Hematopoietic multipotent progenitor cell treated with erythropoietin and hydrocortisone succinate and interleukin-3 and kit ligand, for 4 days (in vitro differentiated cells): ENCODE data around the gene CERT1.
A peak's percentile ranks its signal among the peaks of the same experiment; 100 is the strongest.

Source experiments
- DNase-seq: peaks from one replicate; pipeline ENCODE4 v3.0.0-alpha.2; 2015

The CERT1 gene

DNA sequence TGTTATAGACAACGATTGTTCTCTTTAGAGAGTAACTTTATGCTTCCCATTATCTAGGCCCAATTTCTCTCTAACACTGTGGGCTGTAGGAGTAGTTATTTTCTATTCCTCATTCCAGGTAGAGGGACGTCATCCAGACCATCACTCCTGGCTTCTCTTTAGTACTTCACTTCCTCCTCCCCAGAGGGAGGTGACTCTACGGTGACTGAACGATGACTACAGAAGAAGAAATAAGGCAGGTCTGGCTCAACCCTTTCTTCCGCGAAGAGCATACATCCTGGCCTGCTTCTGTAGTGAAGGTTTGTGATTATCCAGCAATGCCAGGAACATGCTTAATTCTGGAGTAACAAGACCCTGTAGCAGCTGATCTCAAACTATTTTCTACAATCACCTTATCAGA is 123.6 kb downstream of the CERT1 start:
- no peak for DNase-seq

DNA sequence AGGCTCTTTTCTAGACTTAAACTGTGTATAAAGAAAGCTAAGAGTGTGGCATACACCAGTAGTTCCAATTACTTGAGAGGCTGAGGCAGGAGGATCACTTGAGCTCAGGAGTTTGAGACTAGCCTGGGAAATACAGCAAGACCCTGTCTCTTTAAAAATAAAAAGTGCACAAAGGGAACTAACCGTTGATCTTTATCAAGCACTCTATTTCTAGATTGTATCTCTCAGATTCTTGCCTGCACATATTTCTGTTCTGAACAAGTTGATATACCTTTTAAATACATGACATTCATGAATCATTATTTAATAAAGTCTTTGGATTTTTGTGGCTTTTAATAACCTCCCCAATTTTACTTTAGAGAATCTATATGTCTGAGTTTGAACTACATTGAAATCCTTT is 127.2 kb downstream of the CERT1 start:
- peak; percentile 25 for DNase-seq

DNA sequence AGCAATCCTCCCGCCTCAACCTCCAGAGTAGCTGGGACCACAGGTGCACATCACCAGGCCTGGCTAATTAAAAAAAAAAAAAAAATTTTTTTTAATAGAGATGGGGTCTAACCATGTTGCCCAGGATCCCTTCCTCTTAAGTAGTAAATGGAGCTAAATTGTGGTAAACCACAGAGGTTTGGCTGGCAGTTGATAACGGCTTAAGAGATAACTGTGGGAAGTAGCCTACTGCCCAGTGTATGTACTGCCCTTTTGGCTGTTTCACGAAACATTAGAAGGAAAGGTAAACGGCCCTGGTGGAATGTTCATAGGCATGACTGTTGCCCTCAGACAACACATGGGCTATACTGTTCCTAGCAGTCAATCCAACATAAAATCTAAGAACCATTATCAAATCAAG is 130.0 kb downstream of the CERT1 start:
- DNase-seq, result peak; percentile 95

- no peak for DNase-seq
Measured at GRCh38 chr5:75380099-75380498, 131.3 kb downstream of the CERT1 start.

DNA sequence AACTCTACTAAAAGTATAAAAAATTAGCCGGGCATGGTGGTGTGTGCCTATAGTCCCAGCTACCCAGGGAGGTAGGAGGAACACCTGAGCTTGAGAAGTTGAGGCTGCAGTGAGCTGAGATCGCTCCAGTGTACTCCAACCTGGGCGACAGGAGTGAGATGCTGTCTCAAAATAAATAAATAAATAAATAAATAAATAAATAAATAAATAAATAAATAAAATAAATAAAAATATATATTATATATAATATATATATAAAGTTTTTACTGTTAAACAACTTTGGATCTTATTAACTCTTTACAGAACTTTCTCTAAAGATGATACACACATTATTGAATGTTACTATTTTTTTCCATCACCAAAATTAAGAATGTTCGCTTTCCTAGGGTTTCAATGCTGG is 136.0 kb downstream of the CERT1 start:
- no peak for DNase-seq

DNA sequence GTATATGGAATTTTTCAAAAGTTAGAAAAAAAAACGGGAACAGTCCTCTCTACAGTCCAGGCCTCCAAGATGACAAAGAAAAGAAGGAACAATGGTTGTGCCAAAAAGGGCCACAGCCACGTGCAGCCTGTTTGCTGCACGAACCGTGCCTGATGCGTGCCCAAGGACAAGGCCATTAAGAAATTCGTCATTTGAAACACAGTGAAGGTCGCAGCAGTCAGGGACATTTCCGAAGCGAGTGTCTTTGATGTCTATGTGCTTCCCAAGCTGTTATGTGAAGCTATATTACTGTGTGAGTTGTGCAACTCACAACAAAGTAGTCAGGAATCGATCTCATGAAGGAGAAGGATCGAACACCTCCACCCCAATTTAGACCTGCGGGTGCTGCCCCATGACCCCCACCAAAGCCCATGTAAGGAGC is 137.0 kb downstream of the CERT1 start:
- no peak for DNase-seq

GRCh38 chr5:75373862-75374261 is 137.6 kb downstream of the CERT1 start:
- no peak for DNase-seq

DNA sequence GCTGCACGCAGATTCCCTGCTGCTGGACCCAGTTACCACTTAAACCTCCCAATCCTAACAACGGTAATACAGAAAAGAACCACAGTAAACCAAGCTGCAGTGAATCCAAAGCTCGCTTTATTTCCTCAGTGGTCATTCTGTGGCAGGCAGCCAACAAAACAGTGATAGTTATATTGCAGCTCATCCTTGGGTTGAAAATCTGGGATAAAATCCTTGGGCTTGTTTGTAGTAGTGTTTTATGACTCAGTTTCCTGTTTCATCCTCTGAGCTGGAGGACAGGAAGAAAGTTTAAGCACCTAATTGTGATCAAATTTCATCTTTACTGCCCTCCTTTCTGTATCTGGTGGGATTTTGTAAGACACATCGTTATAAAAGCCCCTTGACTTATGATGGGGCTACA is 143.0 kb downstream of the CERT1 start:
- no peak for DNase-seq

- no peak for DNase-seq
Measured at GRCh38 chr5:75367401-75367800, 144.0 kb downstream of the CERT1 start.

GRCh38 chr5:75366787-75367186 is 144.6 kb downstream of the CERT1 start:
- DNase-seq, result no peak

DNA sequence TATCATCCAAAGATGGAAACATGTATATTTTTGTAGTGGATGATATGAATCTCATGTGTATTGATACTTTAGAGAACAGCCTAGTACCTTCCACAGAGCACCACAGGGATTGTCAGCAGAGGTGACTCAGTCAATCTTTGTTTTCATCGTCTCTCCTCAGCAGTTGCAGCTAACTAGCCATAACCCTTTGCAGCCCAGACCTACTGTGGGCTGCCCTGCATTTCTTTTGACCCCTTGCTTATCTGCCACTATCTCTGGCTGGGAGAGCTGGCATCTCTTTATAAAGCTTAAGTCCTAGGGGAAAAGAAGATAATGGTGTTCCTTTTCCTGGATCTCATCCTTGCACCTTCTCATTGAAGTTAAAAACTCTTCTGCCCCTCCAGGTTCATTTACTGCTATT is 145.7 kb downstream of the CERT1 start:
- DNase-seq, result no peak

DNA sequence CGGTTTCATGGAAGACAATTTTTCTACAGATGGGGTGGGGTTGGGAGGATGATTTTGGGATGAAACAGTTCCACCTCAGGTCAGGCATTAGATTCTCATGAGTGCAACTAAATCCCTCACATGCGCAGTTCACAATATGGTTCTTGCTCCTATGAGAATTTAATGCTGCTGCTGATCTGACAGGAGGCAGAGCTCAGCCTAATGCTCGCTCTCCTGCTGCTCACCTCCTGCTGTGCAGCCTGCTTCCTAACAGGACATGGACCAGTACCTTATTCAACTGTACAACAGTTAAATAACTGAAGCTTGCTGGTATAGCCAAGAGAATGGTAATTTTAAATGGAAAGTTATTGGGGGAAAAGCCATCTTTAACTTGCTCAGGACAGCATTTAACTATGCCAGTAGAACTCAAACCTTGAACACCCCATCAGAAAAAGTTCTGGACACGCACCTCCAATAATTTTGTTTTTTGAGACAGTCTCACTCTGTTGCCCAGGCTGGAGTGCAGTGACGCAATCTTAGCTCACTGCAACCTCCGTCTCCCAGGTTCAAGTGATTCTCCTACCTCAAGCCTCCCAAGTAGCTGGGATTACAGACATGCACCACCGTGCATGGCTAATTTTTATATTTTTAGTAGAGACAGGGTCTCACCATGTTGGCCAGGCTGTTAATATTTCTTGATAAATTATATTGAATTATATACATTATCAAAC is 146.7 kb downstream of the CERT1 start:
- DNase-seq, result peak; percentile 21

GRCh38 chr5:75363726-75364495 is 147.5 kb downstream of the CERT1 start:
- DNase-seq, result peak; percentile 32

DNA sequence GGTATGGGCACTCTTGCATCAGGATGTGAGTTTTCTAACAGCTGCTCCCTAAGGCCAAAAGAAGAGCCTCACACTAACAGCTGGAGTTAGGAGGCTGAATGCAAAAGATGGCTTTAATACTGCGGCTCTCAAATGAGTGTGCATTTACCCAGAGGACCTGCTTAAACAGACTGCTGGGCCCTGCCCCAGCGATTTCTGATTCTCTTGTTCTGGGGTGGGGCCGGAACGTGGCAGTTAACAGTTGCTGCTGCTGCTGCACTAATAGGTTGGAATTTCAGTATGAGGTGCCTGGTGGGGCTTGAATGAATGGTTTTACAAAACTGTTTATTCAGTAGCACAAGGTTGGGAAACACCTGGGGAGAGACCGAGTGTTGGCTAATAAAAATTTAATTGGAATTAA is 148.3 kb downstream of the CERT1 start:
- DNase-seq, result no peak

DNA sequence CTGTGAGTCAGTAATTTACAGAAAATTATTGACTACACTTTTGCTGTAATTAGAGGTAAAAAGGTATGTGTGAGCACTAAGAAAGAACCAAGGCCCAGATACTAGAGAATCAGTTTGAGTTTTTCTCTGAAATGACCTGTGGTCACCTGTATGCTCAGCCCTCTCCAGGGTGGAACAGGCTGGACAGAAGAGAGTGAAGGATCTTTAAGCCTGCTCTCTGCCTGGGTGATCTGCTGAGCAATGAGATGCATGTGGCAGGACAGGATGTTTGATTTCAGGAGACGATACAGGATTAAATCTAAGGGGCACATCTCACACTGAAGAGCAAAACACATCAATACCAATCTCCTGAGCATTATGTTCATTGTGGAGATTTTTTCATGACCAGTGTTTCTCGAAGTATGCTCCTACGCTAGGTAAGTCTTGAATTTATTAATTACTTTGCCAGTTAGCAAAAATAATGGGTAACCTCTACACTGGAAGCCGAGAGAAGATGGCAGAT is 148.9 kb downstream of the CERT1 start:
- no peak for DNase-seq

DNA sequence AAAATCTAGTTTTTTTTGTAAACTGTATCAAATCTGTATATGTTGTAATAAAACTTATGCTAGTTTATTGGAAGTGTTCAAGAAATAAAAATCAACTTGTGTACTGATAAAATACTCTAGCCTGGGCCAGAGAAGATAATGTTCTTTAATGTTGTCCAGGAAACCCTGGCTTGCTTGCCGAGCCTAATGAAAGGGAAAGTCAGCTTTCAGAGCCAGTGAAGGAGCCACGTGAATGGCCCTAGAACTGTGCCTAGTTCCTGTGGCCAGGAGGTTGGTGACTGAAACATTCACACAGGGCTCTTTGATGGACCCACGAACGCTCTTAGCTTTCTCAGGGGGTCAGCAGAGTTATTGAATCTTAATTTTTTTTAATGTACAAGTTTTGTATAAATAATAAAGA is 150.1 kb downstream of the CERT1 start:
- DNase-seq, result no peak

- no peak for DNase-seq
Measured at GRCh38 chr5:75358117-75358516, 153.3 kb downstream of the CERT1 start.

- DNase-seq, result no peak
Measured at GRCh38 chr5:75356719-75357118, 154.7 kb downstream of the CERT1 start.

DNA sequence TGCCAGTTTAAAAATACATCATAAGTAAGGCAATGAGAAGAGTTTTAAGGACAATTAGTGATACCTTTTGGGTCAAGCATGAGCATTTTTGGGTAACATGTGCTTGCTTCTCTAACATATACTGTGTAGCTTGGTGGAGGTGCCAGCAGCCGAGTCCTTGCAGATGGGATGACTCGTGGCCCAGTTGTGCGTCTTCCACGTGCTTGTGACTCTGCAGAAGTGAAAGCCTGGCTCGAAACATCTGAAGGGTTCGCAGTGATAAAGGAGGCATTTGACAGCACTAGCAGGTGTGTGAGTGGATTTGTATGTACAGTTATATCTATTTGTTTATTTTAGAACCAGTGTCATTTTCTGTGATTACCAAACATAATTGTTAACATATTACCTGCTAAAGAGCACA is 156.2 kb downstream of the CERT1 start:
- no peak for DNase-seq

GRCh38 chr5:75351139-75351926 is 160.1 kb downstream of the CERT1 start:
- DNase-seq, result no peak

- no peak for DNase-seq
Measured at GRCh38 chr5:75349663-75350062, 161.8 kb downstream of the CERT1 start.

DNA sequence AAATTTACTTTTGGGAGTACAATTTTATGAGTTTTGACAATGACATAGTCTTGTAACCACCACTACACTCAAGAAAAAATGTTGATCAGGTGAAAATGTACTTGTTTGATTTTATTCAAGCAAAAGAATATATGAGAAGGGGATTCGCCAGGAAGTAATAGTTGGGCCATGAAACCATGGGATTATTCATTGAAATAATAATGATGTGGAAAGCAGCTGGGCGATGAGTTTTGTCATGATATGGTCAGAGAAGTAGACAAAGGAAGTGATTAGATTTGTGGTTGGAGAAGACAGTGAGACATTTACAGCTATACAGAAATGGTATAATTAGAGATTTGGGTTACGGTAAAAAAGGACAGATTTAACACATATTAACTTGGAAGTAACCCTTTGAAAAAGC is 163.2 kb downstream of the CERT1 start:
- no peak for DNase-seq

GRCh38 chr5:75342836-75343235 is 168.6 kb downstream of the CERT1 start:
- DNase-seq, result no peak

- DNase-seq, result no peak
Measured at GRCh38 chr5:75341934-75342333, 169.5 kb downstream of the CERT1 start.
